ENCODE measurements around the gene ADARB2.
"Not testable (repeated sequence)": the region's sequence is repeated elsewhere in the genome, so short reads cannot be mapped to it uniquely, and the experiment has no call there.

Gene ADARB2

DNA sequence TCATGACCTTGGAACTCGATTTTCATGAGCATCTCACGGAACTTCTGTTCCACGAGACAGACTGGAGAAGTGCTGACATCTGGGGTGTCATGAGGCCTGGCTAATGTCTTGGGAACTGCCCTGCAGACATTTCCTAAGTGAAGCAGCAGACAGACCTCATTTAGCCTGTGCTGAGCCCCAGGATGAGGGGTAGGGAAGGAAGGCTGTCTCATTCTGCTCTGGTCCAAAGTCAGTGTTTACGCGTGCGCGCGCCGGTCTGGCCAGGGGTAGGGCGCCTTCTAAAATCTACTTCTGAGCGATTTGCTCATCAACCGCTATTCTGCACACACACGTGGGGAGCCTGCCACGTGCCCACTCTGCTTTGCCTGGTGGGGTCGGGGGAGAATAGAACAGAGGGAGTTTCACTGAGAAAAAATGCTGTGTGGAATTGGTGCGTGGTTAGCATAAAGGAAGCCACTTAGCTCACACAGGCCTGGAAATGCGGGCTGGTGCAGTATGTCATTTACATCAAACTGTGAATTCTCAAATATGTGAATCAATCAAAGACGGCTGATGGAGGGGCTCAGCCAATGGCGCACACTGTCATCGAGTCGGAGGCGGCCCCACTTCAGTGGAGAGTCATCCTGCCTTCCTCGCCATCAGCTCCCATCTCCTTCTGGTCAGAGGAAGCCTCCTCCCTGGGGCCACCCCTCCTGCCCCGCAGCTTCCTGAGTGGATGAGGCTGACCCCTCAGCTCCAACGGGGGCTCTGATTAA lies 335.1 kb downstream of the ADARB2 start:
- DNase-seq = no peak

DNA sequence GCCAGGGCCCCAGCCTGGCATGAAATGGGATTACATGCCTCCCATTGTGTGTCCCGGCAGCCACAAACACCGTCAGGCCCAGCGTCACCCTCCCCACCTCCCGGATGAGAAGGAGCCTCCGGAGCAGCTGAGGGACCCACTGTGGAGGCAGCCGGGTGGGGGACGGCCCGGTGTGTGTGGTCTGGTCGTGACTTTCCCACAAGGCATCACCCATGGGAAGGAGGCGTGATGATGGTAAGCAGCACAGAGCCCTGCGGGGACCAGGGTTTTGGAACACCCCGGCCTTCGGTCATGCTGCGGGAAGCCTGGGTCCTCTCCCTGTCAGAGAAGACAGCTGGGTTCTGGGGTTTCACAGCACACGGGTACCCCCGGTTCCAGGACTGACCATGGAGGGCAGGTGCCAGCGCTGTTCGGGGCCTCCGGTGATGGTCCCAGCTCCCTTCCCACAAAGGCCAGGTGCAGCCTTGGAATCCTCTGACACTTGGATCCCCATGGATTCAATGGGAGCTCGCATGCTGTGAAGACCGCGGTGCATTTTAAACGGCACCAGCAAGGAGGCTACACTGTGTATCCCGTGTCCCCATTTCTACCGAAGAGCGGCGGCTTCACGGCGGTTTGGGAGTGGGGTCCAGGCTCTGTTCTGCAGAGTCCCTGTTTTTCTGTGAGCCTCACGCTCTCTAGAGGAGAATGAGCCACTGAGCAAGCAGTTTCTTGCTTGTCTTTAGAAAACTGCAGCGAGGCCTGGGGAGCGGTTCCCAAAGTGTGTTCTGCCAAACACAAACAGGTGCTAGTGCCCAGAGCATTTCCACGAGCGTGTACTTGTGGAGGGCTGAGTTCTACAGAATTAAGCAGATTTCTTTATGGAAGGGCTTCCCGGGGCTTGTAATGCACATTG lies 336.0 kb downstream of the ADARB2 start:
- no peak for DNase-seq

DNA sequence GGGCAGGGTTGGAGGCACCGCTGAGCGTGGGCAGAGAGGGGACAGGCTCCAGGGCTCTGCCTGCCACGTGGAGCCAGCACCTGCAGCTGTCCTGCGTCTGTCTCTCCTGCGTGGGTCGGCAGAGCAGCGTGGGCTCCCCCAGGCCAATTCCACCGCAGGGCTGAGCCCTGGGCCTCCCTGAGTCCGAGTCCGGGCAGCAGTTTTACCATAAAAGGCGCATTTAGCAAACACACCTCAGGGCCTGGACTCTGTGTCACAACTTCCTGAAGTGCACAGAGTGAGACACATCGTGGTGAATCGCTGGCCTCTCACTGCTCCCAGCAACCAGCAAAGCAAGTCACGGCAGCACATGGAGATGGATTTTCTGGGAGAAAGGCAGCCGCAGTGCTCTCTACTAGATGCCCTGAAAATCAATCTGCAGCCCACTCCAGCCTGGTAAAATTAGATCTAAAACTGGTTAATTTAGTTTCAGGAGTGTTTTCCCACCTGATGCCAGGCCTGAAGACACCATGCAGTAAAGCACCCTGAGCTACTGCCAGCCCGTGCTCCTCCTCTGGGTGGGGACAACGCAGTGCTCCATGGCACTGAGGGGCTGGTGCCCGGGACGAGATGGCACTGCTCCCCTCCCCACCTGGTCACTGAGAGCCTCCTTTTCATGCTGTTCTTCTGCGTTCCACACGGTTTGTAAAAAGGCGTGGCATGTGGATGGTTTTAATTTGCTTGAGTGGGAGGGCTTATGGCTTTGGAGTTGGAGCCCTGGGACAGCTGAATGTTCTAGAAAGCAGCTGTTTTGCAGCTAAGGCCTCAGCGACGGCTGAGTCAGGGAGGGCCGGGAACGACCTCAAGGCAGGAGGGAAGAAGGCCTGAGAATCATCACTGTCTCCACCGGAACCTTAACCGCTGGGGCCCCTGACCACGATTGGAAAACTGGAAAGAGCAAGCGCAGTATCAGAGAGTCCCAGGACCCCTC lies 336.9 kb downstream of the ADARB2 start:
- no peak for DNase-seq

DNA sequence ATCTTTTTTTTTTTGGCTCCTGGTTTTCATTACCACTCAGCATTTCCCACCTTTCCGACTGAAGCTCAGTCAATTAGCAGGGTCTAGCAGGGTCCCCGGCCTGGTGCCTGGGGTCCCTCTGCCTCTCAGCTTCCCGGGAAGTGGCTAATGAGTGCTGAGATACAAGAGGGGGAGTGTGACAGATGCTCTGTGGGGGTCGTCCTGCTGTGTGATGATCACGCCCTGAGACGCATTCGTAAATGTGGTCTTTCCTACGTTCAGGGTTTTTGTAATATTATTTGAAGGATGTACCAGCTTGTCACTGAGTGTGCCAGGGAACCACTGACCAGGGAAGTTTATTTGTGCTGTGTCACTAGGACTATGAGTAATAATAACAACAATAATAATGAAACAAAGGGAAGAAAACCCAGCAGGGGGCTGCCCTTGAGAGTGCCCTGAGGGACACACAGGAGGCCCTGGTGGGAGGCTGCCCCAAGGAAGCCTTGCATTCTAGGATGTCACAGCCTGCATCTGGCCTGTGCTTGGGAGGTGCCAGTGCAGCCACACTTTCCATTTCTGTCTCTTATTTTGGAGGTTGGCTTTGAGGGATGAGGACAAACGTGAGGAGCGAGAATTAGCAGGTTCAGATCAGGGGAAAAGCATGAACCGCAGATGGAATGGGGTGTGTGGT lies 337.8 kb downstream of the ADARB2 start:
- DNase-seq = no peak

DNA sequence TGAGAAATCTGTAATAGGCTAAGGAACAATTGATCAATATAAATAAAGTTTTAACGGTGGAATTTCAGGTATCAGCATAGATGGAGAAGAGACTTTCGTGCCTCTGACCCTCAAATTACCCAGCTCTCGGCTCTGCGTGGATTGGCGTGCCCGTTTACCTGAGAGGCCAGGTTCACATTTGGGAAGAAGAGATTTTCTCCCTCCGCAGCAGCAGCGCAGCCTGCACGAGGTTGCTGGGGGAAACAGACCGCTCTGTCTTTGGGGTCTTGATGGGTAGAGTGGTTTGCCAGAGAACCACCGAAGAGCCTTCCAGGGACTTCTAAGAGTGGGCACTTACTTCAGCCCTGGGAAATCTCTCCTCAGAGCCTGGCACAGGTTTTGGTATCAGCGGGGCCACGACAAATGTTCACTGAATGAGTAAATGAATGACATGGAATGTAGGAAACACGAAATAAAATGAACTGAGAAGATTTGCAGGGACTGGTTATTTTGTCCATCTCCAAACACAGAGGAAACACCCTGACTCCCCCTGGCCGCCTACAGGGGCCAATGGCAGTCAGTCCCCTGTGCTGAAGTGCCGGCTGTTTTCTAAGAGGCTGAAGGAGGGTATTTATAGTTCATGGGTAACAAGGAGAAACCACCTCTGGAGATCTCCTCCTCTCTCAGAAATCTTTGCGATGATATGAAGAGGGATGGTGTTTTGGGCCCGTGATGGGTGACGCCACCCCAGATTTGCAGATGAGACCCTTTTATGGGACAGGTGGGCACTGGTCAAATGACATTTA lies 338.5 kb downstream of the ADARB2 start:
- no peak for DNase-seq

DNA sequence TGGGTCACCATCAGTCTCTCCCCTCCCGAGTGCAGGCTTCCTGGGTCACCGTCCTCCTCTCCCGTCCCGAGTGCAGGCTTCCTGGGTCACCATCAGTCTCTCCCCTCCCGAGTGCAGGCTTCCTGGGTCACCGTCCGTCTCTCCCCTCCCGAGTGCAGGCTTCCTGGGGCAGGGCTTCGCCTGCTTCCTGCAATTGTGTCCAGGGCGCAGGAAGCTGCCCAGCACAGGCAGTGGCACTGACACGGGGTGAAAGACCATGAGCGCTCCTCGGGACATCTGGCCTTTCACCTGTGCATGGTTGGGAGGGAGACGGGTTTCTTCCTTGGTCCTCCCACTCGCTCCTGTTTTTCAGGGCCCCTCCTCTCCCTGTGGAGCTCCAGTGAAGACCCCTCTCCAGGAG lies 339.2 kb downstream of the ADARB2 start:
- not testable (repeated sequence) for DNase-seq

DNA sequence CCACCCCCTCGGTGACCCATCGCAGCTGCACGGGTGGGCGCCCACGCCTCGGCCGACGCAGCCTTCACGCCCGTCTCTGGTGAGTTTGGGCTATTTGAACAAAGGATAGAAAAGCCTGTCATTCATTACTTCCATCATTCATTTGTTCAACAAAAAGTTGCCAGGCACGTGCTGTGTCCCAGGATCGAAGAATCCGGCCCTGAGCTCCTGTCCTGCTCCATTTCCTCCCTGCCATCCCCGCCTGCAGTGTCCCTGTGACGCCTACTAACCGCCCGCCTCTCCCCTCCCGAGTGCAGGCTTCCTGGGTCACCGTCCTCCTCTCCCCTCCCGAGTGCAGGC lies 341.1 kb downstream of the ADARB2 start:
- DNase-seq = no peak

DNA sequence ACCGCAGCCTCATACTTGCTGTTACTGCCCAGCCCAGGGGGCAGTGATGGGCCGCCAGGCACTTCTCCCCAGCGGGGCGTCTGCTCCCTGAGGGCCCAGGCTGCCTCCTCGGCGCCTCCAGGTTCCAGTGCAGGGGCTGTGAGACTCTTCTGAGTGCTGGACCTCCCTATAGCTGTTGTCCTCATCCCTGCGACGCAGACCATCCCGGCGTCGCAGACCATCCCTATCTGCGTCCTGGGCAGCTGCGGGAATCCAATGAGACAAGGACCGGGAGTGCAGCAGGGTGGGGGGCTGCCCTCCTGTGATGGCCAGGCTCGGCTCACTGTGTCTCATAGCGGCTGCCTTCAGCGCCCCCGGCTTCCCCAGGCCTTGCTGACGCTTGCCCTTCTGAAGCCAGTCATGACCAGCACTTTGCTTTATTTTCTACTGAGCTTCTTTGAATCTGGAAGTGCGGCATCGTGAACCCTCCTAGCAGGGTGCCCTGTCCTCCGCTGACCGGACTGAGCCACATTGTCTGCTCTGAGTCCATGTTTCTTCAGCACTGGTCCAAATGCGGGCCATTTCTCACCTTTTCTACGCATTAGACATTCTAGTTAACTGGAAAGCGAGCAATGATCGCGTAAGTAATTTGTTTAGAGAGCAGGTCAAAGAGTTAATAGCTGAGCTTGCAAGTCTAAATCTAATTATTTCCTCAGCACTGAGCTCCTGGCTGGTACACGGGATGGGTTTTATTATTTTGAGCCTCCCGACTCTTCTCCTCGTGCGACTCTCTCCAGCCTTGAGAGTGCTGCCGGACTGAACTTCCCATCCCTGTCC lies 341.6 kb downstream of the ADARB2 start:
- DNase-seq = no peak

DNA sequence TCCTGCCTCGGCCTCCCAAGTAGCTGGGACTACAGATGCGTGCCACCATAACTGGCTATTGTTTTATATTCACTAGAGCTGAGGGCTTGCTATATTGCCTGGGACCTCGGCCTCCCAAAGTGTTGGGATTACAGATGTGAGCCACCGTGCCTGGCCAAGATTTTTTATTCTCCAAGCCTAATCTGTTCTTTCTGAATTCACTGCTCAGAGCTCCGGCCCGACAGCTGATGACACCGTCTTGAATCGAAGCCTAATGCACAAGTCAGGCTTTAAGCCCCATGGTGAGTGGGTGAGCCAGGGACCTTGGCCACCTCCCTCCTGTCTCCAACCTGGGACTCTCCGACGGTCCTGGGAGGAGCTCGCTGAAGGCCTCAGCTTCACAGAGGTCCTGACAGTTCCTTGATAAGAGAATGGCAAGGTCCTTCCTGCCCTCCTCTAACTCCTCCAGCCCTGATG lies 342.3 kb downstream of the ADARB2 start:
- DNase-seq = no peak

DNA sequence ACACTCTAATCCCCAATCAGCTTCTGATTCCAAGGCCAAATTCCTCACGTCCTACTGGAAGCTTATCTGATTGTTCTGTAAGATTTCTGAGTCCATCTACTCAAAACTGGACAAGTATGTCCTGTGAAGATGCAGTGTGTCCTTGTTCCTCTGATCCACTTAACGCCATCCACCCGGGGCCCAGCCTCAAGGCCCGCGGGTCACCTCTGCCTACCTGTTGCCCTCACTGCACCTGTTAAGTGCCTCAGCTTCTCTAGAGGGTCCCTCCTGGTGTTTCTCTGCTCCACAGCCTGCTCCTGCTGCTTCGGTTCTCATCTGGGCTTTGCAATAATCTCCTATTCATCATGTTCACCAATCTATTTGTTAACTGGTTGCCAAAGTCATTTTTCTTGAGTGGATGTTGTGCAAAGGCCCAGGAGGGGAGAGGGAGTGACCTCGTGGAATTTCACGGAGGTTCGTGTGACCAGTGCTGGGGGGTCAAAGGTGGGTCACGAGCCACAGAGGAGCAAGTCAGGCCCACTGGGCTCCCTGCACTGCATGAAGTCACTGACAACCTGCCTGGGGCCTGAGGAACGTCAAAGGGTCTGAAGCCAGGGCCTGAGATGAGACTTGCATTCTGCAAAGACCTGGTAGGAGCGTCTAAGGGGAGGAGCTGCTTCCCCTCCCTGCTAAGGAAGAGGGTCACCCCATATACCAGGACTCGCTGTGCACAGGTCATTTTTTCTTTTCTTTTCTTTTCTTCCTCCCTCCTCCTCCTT lies 343.0 kb downstream of the ADARB2 start:
- no peak for DNase-seq

DNA sequence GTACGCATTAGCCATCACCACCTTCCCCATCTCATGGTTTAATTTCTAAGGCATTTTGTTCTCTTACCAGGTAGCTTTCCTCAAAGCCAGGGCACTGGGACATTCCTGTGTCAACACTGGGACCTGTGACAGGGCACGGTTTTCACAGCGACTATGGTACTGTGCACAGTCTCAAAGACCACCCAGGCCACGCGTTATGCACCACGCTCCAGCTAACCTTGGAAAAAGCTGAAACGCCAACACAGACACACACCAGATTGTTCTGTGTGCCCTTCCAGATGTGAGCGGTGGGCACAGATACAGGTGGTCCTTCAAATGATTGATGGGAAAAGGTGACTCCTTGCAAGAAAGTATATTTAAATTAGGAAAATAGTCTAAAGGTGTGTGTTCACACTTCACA lies 343.8 kb downstream of the ADARB2 start:
- no peak for DNase-seq

DNA sequence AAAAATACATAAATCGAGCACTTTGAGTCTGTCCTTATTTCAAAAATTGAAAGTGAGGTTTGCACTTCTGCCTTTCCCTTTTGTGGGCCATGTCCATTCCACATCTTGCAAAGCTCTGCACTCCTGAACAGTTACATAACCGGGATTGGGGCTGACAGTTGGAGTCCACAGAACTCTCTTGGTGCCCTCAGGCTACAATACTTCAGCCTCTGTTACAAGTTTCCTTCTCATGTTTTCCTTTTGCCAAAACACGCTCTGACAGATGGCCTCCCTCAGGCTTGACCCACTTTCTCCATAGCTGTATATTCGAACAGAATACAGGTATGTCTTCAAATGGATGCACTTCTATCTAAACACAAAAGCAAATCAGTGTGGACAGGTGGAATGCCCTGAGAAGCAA lies 345.2 kb downstream of the ADARB2 start:
- no peak for DNase-seq

DNA sequence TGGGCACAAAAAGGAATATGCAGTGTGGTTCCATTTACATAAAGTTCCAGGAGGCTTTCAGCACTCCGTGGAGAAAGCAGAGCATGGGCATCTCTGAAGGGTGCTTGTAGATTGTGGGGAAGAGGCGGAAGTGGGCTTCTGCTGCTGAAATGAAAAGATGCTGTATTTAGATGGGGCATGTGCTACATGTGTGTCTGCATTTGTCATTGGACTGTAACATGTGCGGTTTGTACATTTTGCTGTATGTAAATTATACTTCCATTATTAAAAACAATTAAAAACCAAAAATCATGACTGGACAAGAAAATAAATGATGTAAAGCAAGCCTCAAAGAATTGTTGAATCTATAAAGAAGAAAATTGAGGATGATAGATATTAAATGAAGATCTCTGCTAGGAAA lies 347.1 kb downstream of the ADARB2 start:
- no peak for DNase-seq

DNA sequence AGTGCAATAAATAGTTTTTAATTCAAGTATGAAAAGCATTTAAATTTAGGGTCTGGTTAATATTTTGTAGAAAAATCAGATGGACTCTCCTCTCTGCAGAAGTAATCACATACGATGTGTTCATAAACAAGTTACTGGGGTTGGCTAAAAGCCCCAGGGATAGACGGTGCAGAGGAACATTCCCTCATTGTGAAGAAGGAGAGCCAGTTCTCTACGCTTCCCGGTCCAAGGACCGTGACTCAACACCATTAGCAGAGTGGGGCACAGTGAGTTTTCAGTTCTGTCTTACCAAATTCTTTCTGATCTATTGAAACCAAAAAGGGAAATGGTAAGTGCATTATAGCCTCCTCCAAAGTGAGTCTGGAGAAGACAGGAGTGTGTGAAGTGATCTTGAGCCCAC lies 353.3 kb downstream of the ADARB2 start:
- DNase-seq = no peak

DNA sequence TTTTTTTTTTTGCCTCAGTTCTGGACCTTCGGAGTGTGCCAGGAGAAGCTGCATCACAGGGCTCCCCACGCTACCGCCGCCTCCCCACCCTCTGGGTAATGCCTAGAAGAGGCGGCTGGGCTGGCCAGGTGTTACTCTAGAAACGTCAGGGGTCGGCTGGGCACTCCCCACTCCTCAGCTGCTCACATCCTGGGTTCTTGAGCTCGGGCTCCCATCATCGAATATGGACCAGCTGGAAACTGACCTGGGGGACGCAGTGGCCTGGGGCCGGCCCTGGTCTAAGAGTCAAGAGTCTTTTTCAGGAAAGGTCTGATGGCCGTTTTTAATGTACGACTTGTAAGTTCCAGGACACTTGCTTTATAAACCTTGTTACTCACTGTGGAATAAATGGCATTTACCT lies 354.6 kb downstream of the ADARB2 start:
- DNase-seq = no peak

DNA sequence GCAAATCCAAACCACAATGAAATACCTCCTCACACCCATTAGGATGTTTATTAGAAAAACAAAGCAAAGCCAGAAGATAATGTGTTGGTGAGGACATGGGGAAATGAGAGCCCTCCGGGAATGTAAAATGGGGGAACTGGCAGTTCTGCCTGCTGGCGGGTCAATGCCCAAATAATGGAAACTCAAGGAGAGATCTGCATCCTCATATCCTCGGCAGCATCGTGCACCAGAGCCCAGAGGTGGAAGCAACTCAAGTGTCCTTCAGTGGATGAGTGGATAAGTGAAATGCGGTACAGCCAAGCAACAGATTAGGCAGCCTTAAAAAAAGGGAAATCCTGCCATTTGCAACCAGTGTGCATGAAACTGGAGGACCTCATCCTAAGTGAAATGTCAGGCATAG lies 356.0 kb downstream of the ADARB2 start:
- no peak for DNase-seq

DNA sequence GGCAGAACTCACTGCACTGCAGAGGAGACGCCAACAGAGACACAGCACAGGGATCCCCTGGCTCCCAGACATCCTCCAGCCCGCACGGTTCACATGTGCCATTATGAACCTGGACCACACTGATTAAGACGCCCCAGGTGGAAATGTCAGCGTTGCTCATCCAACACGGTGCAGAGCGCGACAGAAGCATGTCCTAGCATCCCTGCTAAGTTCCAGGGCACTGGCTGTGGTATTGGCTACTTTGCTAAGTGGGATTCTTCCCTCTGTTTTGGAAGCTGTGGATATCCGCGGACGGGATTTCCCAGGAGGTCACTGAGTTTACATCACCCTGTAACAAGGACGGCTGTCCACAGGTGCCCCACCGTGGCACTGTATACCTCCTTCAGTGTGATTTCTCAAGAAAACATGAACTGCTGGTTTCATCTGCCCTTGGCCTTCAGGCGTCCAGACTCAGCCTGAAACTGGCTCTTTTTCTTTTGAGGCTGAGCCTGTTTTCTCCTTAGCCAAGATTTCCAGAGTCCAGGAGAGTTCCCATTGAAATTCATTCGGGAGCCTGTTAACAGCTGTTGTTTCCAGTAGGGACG lies 357.1 kb downstream of the ADARB2 start:
- no peak for DNase-seq

DNA sequence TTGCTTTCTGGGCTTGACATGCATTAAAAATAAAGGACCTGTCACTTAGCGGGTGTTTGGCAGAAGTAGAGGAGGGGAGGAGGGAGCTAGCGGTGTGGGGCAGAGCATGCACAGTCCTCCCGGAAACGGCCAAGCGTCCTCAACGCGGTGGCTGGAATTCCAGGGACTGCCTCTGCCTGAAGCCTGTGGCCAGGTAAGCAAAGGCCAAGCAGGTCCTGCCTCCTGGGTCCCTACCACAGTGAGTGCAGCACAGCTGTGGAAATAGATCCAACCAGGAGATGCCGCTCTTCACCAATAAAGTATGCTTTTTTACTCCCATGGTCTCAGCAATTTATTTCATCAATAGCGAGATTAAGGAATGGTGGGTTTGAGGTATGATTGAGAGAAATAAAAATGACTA lies 357.7 kb downstream of the ADARB2 start:
- no peak for DNase-seq

DNA sequence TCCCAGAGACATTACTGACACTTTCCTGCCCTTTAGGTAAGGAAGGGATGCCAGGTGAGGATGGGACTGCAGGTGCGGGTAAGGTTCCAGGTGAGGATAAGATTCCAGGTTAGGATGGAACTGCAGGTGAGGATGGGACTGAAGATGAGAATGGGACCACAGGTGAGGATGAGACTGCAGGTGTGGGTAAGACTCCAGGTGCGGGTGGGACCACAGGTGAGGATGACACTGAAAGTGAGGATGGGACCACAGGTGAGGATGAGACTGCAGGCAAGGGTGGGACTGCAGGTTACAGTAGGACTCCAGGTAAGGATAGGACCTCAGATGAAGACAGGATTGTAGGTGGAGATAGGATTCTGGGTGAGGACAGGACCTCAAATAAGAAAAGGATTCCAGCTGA lies 358.9 kb downstream of the ADARB2 start:
- DNase-seq = no peak
